Hippocampal formation (tissue), 2 donors: Measurements from ENCODE around the gene ULBP3.

ENCODE experiments used
- DNase-seq, 2 donors: peaks; one replicate each; lab custom pipeline; 2025; lab: John Stamatoyannopoulos, UW

Gene ULBP3

GRCh38 chr6:150068720-150069648 is at the start of gene ULBP3:
Gene ULBP3, minus strand, starts transcription at chr6:150069121. Its CDS starts 55 bp downstream, at chr6:150069066.
- peak; percentile 35 to 64 for DNase-seq

- no peak for DNase-seq
Measured at GRCh38 chr6:150118627-150119026, 49.7 kb upstream of the ULBP3 start.

GRCh38 chr6:150118203-150118602 is 49.3 kb upstream of the ULBP3 start:
- no peak for DNase-seq

- DNase-seq = no peak
Measured at GRCh38 chr6:150116200-150116800, 47.4 kb upstream of the ULBP3 start.

- DNase-seq = no peak
Measured at GRCh38 chr6:150115769-150116168, 46.8 kb upstream of the ULBP3 start.

- DNase-seq = no peak
Measured at GRCh38 chr6:150112233-150112632, 43.3 kb upstream of the ULBP3 start.

GRCh38 chr6:150102750-150103270 is 33.9 kb upstream of the ULBP3 start:
- DNase-seq = no peak

- no peak for DNase-seq
Measured at GRCh38 chr6:150100745-150101144, 31.8 kb upstream of the ULBP3 start.

GRCh38 chr6:150099953-150100352 is 31.0 kb upstream of the ULBP3 start:
- DNase-seq = no peak

- no peak for DNase-seq
Measured at GRCh38 chr6:150099546-150099945, 30.6 kb upstream of the ULBP3 start.

- no peak for DNase-seq
Measured at GRCh38 chr6:150098155-150098554, 29.2 kb upstream of the ULBP3 start.

GRCh38 chr6:150093397-150093796 is 24.5 kb upstream of the ULBP3 start:
- no peak for DNase-seq

GRCh38 chr6:150091476-150091875 is 22.6 kb upstream of the ULBP3 start:
- DNase-seq = peak in 1 of 2 donors; percentile 60

- DNase-seq = no peak
Measured at GRCh38 chr6:150090328-150090727, 21.4 kb upstream of the ULBP3 start.

GRCh38 chr6:150088481-150089154 is 19.7 kb upstream of the ULBP3 start:
- no peak for DNase-seq

GRCh38 chr6:150087336-150087735 is 18.4 kb upstream of the ULBP3 start:
- DNase-seq = no peak

GRCh38 chr6:150086026-150086425 is 17.1 kb upstream of the ULBP3 start:
- no peak for DNase-seq

- DNase-seq = no peak
Measured at GRCh38 chr6:150084426-150084825, 15.5 kb upstream of the ULBP3 start.

- no peak for DNase-seq
Measured at GRCh38 chr6:150083839-150084238, 14.9 kb upstream of the ULBP3 start.

- DNase-seq = no peak
Measured at GRCh38 chr6:150081702-150082101, 12.8 kb upstream of the ULBP3 start.

GRCh38 chr6:150079604-150080003 is 10.7 kb upstream of the ULBP3 start:
- no peak for DNase-seq

GRCh38 chr6:150078788-150079187 is 9.9 kb upstream of the ULBP3 start:
- DNase-seq = no peak
